ENCODE measurements around the gene TUSC2. TPM values are rescaled to one million over a fixed set of nuclear protein-coding genes. Genes with fewer than 3 reads are reported as not detected.
"Not testable (repeated sequence)": the region's sequence is repeated elsewhere in the genome, so short reads cannot be mapped to it uniquely, and the experiment has no call there.

Gene TUSC2
- total RNA-seq, 1 donor from 2014 or later, result 17.7 TPM

DNA sequence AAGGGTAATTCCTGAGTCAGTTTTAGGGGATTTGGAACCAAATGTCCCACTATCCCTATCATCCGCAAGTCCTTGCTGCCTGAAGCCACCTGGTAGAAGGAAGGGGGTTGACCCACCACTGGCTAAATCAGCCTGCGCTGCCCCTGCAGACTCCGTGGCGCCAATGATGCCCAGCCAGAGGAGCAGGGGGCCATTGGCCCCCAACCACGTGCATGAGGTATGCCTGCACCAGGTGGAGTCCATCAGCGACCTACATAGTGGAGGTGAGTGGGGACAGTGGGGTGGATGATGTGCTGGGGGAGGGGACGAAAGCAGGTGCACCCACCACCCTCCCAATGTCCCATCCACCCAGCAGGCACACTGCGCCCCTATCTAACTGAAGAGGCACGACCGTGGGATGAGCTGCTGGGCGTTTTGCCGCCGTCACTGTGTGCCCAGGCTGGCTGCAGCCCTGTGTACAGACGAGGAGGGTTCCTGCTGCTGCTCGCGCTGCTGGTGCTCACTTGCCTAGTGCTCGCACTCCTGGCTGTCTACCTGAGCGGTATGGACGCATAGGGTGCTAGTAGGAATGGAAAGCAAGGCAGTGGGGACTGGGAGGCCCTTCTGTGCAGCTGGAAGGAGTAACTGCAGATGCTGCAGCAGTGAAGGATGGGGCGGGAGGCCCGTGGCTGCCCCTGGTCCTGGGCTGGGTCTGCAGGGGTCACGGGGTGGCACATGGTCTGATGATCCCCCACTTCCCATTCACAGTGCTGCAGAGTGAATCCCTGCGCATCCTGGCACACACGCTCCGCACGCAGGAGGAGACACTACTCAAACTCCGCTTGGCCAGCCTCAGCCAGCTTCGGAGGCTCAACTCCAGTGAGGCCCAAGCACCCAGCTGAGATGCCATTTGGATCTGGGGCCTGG, 41.4 kb downstream of the TUSC2 start:
- intact Hi-C loops (cut with DNase I), result no loop called here
- no peak for ATAC-seq

GRCh38 chr3:50284121-50284520, 43.9 kb downstream of the TUSC2 start:
- ATAC-seq; intact Hi-C loops (cut with DNase I); DNase-seq (ENCODE audit: low spot score): not testable (repeated sequence)

More for the DNA sequence above, 41.4 kb downstream of the TUSC2 start:
- DNase-seq (ENCODE audit: low spot score), result no peak

GRCh38 chr3:50279255-50280016, 48.6 kb downstream of the TUSC2 start:
- ATAC-seq, result no peak
- no peak for DNase-seq (ENCODE audit: low spot score)
- intact Hi-C loops (cut with DNase I), result no loop called here

- no peak for DNase-seq (ENCODE audit: low spot score)
- peak; percentile 8 for ATAC-seq
- intact Hi-C loops (cut with DNase I), result no loop called here
Measured at GRCh38 chr3:50278880-50279224, 49.2 kb downstream of the TUSC2 start, which contains the start of gene LSMEM2. Gene LSMEM2 (plus strand): TSS chr3:50279087. CDS start chr3:50279114, 27 bp downstream.

- no peak for DNase-seq (ENCODE audit: low spot score)
- ATAC-seq, result peak; percentile 9
- intact Hi-C loops (cut with DNase I), result no loop called here
Measured at GRCh38 chr3:50278123-50278879, 49.7 kb downstream of the TUSC2 start.

DNA sequence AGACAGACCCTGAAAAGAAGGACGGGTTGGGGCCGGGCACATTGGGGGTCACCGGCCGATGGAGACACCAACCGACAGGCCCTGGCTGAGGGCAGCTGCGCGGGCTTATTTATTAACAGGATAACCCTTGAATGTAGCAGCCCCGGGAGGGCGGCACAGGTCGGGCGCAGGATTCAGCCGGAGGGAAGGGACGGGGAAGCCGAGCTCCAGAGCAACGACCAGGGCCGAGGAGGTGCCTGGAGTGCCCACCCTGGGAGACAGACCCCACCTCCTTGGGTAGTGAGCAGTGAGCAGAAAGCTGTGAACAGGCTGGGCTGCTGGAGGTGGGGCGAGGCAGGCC, 51.3 kb downstream of the TUSC2 start:
- intact Hi-C loops (cut with DNase I), result no loop called here
- DNase-seq (ENCODE audit: low spot score) (no peak), ATAC-seq (no peak)

GRCh38 chr3:50275996-50276761, 51.8 kb downstream of the TUSC2 start:
- intact Hi-C loops (cut with DNase I), result loop anchor here (2.0 kb wide), 1 partner anchor 47 kb away; no protein-coding TSS in a partner anchor
- ATAC-seq (no peak), DNase-seq (ENCODE audit: low spot score) (no peak)

- ATAC-seq (no peak), DNase-seq (ENCODE audit: low spot score) (no peak)
- intact Hi-C loops (cut with DNase I), result loop anchor here (2.0 kb wide), 1 partner anchor 47 kb away; no protein-coding TSS in a partner anchor
Measured at GRCh38 chr3:50275141-50275995, 52.7 kb downstream of the TUSC2 start.

Other genes starting within 250 kb of the TUSC2 start
- 231 TPM for gene RBM5, start 239.3 kb downstream of the TUSC2 start, total RNA-seq
- gene SEMA3F, start 172.9 kb downstream of the TUSC2 start, total RNA-seq, result 29.3 TPM
- gene GNAT1, start 136.6 kb downstream of the TUSC2 start, total RNA-seq, result not detected
- gene SLC38A3, start 123.0 kb downstream of the TUSC2 start, total RNA-seq, result 2.5 TPM
- gene GNAI2, start 92.0 kb downstream of the TUSC2 start, total RNA-seq, result 313 TPM
- gene SEMA3B, start 59.1 kb downstream of the TUSC2 start, total RNA-seq, result 390 TPM
- gene LSMEM2, start 49.1 kb downstream of the TUSC2 start, total RNA-seq, result 2.0 TPM
- gene IFRD2, start 35.8 kb downstream of the TUSC2 start, total RNA-seq, result 51.2 TPM
- 1.5 TPM for gene HYAL3, start 28.8 kb downstream of the TUSC2 start, total RNA-seq
- 20.7 TPM for gene NAA80, start 28.8 kb downstream of the TUSC2 start, total RNA-seq
- 19.4 TPM for gene HYAL1, start 24.6 kb downstream of the TUSC2 start, total RNA-seq
- gene HYAL2, start 5.5 kb downstream of the TUSC2 start, total RNA-seq, result 48.8 TPM
- 51.0 TPM for gene RASSF1, start 12.6 kb upstream of the TUSC2 start, total RNA-seq
- gene ZMYND10, start 17.5 kb upstream of the TUSC2 start, total RNA-seq, result 1.9 TPM
- gene NPRL2, start 22.6 kb upstream of the TUSC2 start, total RNA-seq, result 20.6 TPM
- gene CYB561D2, start 22.6 kb upstream of the TUSC2 start, total RNA-seq, result 10.1 TPM
- 29.6 TPM for gene TMEM115, start 31.3 kb upstream of the TUSC2 start, total RNA-seq
- 1.8 TPM for gene CACNA2D2, start 175.4 kb upstream of the TUSC2 start, total RNA-seq
- 16.1 TPM for gene C3orf18, start 239.5 kb upstream of the TUSC2 start, total RNA-seq
- 21.3 TPM for gene HEMK1, start 241.3 kb upstream of the TUSC2 start, total RNA-seq

Data from sciatic nerve (tissue), 2 donors.